HepG2 (cell line): ENCODE data around the gene FAM43A. TPM values are rescaled to one million over a fixed set of nuclear protein-coding genes. Genes with fewer than 3 reads are reported as not detected.

ENCODE experiments used
- DNMT1 ChIP-seq: sonication (generic); formaldehyde crosslinking; IDR thresholded peaks from 2 replicates; pipeline ENCODE4 v1.5.1; 2020; ENCODE audit warnings: mild to moderate bottlenecking, missing genetic modification reagents
- KIAA2018 ChIP-seq: sonication (generic); formaldehyde crosslinking; IDR thresholded peaks from 2 replicates; pipeline ENCODE4 v1.5.0; 2020; ENCODE audit warnings: mild to moderate bottlenecking, missing genetic modification reagents, borderline replicate concordance
- MTA3 ChIP-seq: sonication (generic); formaldehyde crosslinking; IDR thresholded peaks from 2 replicates; pipeline ENCODE4 v1.4.0; 2020; ENCODE audit warnings: missing genetic modification reagents
- MYPOP ChIP-seq: sonication (generic); formaldehyde crosslinking; IDR thresholded peaks from 2 replicates; pipeline ENCODE4 v1.8.1; 2023; ENCODE audit warnings: mild to moderate bottlenecking, moderate library complexity, missing genetic modification reagents
- POLR2G ChIP-seq: fragments of 200-400 bp; formaldehyde crosslinking; IDR thresholded peaks from 2 replicates; pipeline ENCODE4 v1.6.1; 2018; ENCODE audit warnings: mild to moderate bottlenecking, low read depth, low read length, moderate library complexity
- TFE3 ChIP-seq: IDR thresholded peaks from 2 replicates; pipeline ENCODE4 v1.6.1; 2016
- UBTF ChIP-seq: sonication (generic); formaldehyde crosslinking; IDR thresholded peaks from 2 replicates; pipeline ENCODE4 v1.4.0; 2020; ENCODE audit warnings: mild to moderate bottlenecking, missing genetic modification reagents
- ZBTB26 ChIP-seq: IDR thresholded peaks from 2 replicates; pipeline ENCODE4 v1.6.1; 2016; ENCODE audit warnings: missing compliant biosample characterization, missing genetic modification reagents, borderline replicate concordance
- ZNF513 ChIP-seq: sonication (generic); formaldehyde crosslinking; conservative IDR thresholded peaks from 2 replicates; pipeline ENCODE4 v1.5.0; 2020; ENCODE audit warnings: missing genetic modification reagents
- ZNF740 ChIP-seq: sonication (generic); formaldehyde crosslinking; IDR thresholded peaks from 2 replicates; pipeline ENCODE4 v1.4.0; 2020; ENCODE audit warnings: missing genetic modification reagents
- polyA plus RNA-seq, 8 experiments: library from polyadenylated mRNA; depleted of rRNA in 3 of 8; stranded (reverse) in 7 of 8; unstranded in 1 of 8; fragments of >200 nt; fragmentation: Illumina TruSeq in 4 of 8; extraction: Trizol in 4 of 8; gene quantifications; 2 replicates each; pipeline versions ENCODE4 v1.2.1 to v1.2.3, GENCODE V29; 2011 to 2016; ENCODE audit warnings: low read depth in 4 of 8, missing spikeins in 1 of 8, mixed read lengths in 1 of 8; ENCODE audit not compliant: insufficient read depth in 1 of 8
- total RNA-seq, 5 experiments: library from RNA; depleted of rRNA; stranded (reverse); fragments of >200 nt; fragmentation: Illumina TruSeq; extraction: Trizol; gene quantifications; 2 replicates each; pipeline ENCODE4 v1.2.3, GENCODE V29; 2016; ENCODE audit warnings: low read depth in 1 of 5

Gene FAM43A
- total and polyA plus RNA-seq, 2 of the 13 experiments (the other 11 are each of a cell fraction or from before 2014, with no cell fraction given), result 0.91 to 1.8 TPM

DNA sequence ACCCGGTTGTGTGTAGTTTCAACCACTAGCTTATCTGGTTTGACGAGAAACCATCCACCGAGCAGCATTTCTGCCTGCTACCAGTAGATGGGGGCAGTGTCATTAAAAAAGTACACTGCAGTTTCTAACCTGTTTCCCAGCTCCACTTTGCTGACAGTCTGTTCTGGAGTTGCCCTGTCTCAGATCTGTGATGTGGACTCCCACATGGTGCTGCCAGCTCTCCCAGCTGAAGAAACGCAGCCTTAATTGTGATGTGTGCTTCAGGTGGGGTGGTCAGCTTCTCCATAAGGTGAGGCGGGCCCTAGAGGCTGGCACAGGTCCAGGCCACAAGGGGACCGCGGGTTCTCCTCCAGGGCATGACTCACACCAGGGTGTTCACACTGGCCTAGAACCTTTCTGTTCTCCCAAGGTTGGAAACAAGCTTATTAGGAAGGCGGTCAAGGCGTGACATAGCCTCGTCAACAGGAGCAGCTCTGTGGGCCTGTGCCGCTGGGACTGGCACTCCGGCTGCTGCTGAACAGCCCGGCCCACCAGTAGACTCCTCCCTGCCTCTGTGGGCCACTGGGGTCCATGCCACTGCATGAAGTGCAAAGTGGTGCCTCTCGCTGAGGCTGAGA is 2.9 kb upstream of the FAM43A start (continued):
- TF ChIP-seq KIAA2018 (CRISPR knock-in tag) (no peak), MTA3 (CRISPR knock-in tag) (no peak), UBTF (CRISPR knock-in tag) (peak; percentile 58; the same call in 1 of the 2 replicates), ZBTB26 (CRISPR knock-in tag) (peak; percentile 73; the same call in 1 of the 2 replicates), POLR2G (no peak), ZNF740 (no peak), DNMT1 (CRISPR knock-in tag) (0 out of 2 replicates have a peak, but pooled peaks have one; percentile 35), MYPOP (CRISPR knock-in tag) (no peak), ZNF513 (CRISPR knock-in tag) (peak; percentile 42; the same call in 1 of the 2 replicates), TFE3 (CRISPR knock-in tag) (no peak)
